CD4-positive, alpha-beta T cell (primary cell): ENCODE results near the gene FREM2. TPM values are rescaled to one million over a fixed set of nuclear protein-coding genes. Genes with fewer than 3 reads are reported as not detected.

Experiments used
- ATAC-seq: fragments of 200-7000 bp; cut with Tn5 transposase; one replicate; pipeline ENCODE4 v1.10.0; 2022; ENCODE audit warnings: mild to moderate bottlenecking; ENCODE audit not compliant: poor library complexity
- CTCF ChIA-PET: fragments of 350-600 bp; sonication (Branson Sonifier 250); formaldehyde crosslinking; loops from one replicate; lab custom pipeline; 2021; ENCODE audit warnings: antibody characterized with exemption, inconsistent platforms; lab: Charles Lee
- POLR2A ChIA-PET: fragments of 350-600 bp; sonication (Branson Sonifier 250); formaldehyde crosslinking; loops from one replicate; lab custom pipeline; 2021; ENCODE audit warnings: antibody characterized with exemption, inconsistent platforms; lab: Charles Lee
- DNase-seq, 14 experiments: peaks; one replicate each; pipeline ENCODE4 v3.0.0-alpha.2; 2013 to 2020; ENCODE audit warnings: mixed read lengths in 2 of 14
- H3K27ac ChIP-seq, 2 donors: one replicate each; pipeline versions ENCODE4 v1.5.1 to v1.7.0; 2013; ENCODE audit warnings: low read length in 2 of 2, low read depth in 1 of 2, mild to moderate bottlenecking in 1 of 2
- H3K27me3 ChIP-seq, 2 experiments: 1 replicate in 1 of 2; 2 replicates in 1 of 2; pipeline versions ENCODE4 v1.6.1 to v1.7.0; 2013; ENCODE audit warnings: low read length in 2 of 2, control low read depth in 1 of 2, mild to moderate bottlenecking in 1 of 2, moderate library complexity in 1 of 2; ENCODE audit not compliant: insufficient read depth in 2 of 2, control insufficient read depth in 1 of 2
- H3K36me3 ChIP-seq: one replicate; pipeline ENCODE4 v1.6.1; 2013; ENCODE audit warnings: low read length, control low read depth; ENCODE audit not compliant: insufficient read depth
- H3K4me1 ChIP-seq: one replicate; pipeline ENCODE4 v1.6.1; 2013; ENCODE audit warnings: low read length, control low read depth; ENCODE audit not compliant: insufficient read depth
- H3K4me3 ChIP-seq: one replicate; pipeline ENCODE4 v1.5.1; 2013; ENCODE audit warnings: mild to moderate bottlenecking, low read length, moderate library complexity
- H3K9me3 ChIP-seq, 2 experiments: 1 replicate in 1 of 2; 2 replicates in 1 of 2; pipeline versions ENCODE4 v1.6.1 to v1.7.0; 2013; ENCODE audit warnings: low read length in 2 of 2, mild to moderate bottlenecking in 2 of 2, control low read depth in 1 of 2, moderate library complexity in 1 of 2; ENCODE audit not compliant: control insufficient read depth in 1 of 2, insufficient read depth in 1 of 2
- H3K27ac Mint-ChIP-seq: one replicate; pipeline ENCODE4 v1.8.0; 2020; ENCODE audit warnings: mixed read lengths
- H3K27me3 Mint-ChIP-seq: one replicate; pipeline ENCODE4 v1.8.0; 2021; ENCODE audit warnings: mixed read lengths
- H3K36me3 Mint-ChIP-seq: one replicate; pipeline ENCODE4 v1.8.0; 2021; ENCODE audit warnings: low read depth, mixed read lengths
- H3K4me1 Mint-ChIP-seq: one replicate; pipeline ENCODE4 v1.8.0; 2021; ENCODE audit warnings: low read depth, mixed read lengths
- H3K4me3 Mint-ChIP-seq: one replicate; pipeline ENCODE4 v1.8.0; 2020; ENCODE audit warnings: mild to moderate bottlenecking, mixed read lengths
- H3K9me3 Mint-ChIP-seq: one replicate; pipeline ENCODE4 v1.8.0; 2020; ENCODE audit warnings: mixed read lengths
- intact Hi-C, 2 experiments: fragments of 100-400 bp; cut with DNase I in 1 of 2; cut with micrococcal nuclease in 1 of 2; formaldehyde crosslinking; loops; one replicate each; pipeline versions ENCODE4 v1.15.1 to v1.9.0; 2023 to 2025; cut with DNase I, micrococcal nuclease
- total RNA-seq, 174 experiments: library from RNA in 2 of 174; stranded (reverse) in 2 of 174; gene quantifications; one replicate each; pipeline ENCODE4 v1.2.3 and lab custom pipeline; 2021 to 2026
- TF ChIP-seq, protein P1 (sequence below): fragments of 200-600 bp; IDR thresholded peaks from one replicate; pipeline ENCODE4 v1.8.0; 2022; ENCODE audit warnings: antibody characterized with exemption, mild to moderate bottlenecking

FREM2 gene
- total RNA-seq, 2 experiments from 2014 or later: not detected

- Histone ChIP-seq H3K27ac (no peak overlapping the region), H3K9me3 (no peaks in the 10 kb centered on the region), H3K4me1 (no peaks in the 10 kb centered on the region), H3K27me3 (no peaks in the 10 kb centered on the region), H3K36me3 (no peaks in the 10 kb centered on the region), H3K4me3 (no peak overlapping the region)
- POLR2A ChIA-PET: no interaction called here
- Mint-ChIP-seq H3K4me1 (no peaks in the 10 kb centered on the region), H3K27me3 (peaks cover 19% of the 10 kb centered on the region), H3K36me3 (no peaks in the 10 kb centered on the region), H3K9me3 (no peaks in the 10 kb centered on the region), H3K4me3 (no peak overlapping the region), H3K27ac (no peak overlapping the region)
- TF ChIP-seq, protein P1, sequence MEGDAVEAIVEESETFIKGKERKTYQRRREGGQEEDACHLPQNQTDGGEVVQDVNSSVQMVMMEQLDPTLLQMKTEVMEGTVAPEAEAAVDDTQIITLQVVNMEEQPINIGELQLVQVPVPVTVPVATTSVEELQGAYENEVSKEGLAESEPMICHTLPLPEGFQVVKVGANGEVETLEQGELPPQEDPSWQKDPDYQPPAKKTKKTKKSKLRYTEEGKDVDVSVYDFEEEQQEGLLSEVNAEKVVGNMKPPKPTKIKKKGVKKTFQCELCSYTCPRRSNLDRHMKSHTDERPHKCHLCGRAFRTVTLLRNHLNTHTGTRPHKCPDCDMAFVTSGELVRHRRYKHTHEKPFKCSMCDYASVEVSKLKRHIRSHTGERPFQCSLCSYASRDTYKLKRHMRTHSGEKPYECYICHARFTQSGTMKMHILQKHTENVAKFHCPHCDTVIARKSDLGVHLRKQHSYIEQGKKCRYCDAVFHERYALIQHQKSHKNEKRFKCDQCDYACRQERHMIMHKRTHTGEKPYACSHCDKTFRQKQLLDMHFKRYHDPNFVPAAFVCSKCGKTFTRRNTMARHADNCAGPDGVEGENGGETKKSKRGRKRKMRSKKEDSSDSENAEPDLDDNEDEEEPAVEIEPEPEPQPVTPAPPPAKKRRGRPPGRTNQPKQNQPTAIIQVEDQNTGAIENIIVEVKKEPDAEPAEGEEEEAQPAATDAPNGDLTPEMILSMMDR: no peak
- ATAC-seq (no peak), DNase-seq (no peak)
- CTCF ChIA-PET: no interaction called here
- intact Hi-C loops: no loop called here
Measured at GRCh38 chr13:38933786-38934185, 246.9 kb downstream of the FREM2 start.
